Kasumi-1 (cell line): ENCODE results near the gene TTLL7.

Experiments
- DNase-seq, 2 experiments: peaks; one replicate each; lab custom pipeline; 2025; lab: John Stamatoyannopoulos, UW

TTLL7 gene, protein sequence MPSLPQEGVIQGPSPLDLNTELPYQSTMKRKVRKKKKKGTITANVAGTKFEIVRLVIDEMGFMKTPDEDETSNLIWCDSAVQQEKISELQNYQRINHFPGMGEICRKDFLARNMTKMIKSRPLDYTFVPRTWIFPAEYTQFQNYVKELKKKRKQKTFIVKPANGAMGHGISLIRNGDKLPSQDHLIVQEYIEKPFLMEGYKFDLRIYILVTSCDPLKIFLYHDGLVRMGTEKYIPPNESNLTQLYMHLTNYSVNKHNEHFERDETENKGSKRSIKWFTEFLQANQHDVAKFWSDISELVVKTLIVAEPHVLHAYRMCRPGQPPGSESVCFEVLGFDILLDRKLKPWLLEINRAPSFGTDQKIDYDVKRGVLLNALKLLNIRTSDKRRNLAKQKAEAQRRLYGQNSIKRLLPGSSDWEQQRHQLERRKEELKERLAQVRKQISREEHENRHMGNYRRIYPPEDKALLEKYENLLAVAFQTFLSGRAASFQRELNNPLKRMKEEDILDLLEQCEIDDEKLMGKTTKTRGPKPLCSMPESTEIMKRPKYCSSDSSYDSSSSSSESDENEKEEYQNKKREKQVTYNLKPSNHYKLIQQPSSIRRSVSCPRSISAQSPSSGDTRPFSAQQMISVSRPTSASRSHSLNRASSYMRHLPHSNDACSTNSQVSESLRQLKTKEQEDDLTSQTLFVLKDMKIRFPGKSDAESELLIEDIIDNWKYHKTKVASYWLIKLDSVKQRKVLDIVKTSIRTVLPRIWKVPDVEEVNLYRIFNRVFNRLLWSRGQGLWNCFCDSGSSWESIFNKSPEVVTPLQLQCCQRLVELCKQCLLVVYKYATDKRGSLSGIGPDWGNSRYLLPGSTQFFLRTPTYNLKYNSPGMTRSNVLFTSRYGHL

GRCh38 chr1:83998498-83999315 is at the start of gene TTLL7:
TSS of gene TTLL7 (minus strand) at chr1:83999132. CDS start at chr1:83952211, 46,921 bp downstream.
- DNase-seq, result peak; percentile 20 to 24

- DNase-seq, result no peak
Observed at GRCh38 chr1:84042461-84042860, 43.5 kb upstream of the TTLL7 start.

DNA sequence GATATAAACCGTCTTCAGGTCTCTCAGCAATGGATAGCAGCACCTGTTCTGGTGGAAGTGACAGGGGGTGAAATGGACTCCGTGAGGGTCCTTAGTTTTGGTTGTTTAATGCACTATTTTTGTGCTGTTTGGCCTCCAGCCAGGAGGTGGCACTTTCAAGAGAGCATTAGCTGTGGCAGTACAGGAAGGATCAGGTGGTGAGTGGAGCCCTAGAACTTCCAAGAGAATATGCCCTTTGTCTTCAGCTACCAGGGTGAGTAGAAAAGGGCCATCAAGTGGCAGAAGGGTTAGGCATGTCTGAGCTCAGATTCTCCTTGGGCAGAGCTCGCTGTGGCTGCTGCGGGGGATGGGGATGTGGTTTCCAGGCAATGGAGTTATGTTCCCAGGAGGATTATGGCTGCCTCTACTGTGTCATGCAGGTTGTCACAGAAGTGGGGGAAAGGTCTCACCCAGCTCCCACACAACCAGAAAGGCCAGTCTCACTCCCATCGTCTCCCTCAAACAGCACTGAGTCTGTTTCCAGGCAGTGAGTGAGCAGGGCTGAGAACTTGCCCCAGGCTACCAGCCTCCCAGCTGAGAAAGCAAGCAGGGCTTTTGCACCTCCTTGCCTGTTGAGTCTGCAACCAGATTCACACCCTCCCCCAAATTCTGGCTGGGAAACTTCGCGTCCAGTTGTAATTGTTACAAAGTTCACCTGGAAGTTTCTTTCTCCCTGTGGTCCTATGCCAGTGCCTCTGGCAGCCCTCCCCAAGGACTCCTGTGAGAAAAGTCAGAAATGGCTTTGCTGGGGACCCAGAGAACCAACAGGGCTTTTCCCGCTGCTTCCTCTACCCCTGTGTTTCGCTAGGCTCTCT is 39.1 kb upstream of the TTLL7 start:
- DNase-seq, result no peak

DNA sequence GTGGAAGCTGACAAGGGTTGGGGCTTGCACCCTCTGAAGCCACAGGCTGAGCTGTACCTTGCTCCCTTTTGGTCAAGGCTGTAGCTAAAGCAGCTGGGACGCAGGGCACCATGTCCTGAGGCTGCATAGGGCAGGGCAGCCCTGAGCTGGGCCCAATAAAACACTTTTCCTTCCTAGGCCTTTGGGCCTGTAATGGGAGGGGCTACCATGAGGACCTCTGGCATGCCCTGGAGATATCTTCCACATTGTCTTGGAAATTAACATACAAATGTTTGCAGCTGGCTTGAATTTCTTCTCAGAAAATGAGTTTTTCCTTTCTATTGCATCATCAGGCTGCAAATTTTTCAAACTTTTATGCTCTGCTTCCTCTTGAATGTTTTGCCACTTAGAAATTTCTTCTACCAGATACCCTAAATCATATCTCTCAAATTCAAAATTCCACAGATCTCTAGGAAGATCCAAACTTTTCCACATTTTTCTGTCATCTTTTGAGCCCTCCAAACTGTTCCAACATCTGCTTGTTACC is 32.9 kb upstream of the TTLL7 start:
- DNase-seq, result no peak

GRCh38 chr1:84027368-84027767 is 28.4 kb upstream of the TTLL7 start:
- DNase-seq, result no peak

DNA sequence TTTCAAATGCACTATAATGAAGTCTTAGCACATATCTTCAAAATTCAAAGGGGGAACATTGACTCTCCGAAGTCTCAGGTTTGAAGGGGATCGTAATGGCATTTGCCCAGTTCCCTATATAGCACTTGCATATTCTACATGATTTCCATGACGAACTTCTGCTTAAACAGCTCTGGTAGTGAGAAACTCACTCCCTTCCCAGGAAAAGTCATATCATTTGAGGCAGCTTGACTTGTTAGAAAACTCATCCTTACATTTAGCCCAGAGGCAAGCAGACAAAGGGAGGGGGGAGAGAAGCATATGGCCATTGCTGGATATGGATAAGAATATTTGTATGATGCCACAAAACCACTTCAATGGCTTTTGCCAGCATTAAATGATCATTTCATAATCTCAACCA is 27.0 kb upstream of the TTLL7 start:
- DNase-seq, result no peak

GRCh38 chr1:84021822-84022221 is 22.9 kb upstream of the TTLL7 start:
- DNase-seq, result no peak

DNA sequence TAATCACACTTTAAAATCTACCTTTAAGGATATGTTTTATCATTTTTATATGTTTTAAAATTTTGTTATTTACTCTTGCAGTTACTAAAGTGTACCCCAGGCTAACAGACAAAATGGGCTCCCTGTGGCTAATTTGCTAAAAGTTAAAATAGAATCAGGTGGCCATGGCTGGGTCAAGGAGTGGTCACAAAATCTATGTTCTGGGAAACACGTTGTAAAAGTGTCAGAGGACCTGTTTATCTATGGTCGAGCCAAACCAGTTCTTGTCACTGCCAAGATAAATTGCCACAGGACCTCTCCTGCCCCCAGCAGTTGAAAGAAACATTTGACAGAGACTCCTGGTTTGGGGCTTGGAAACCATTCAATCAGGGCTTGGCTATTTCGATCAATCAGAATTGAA is 21.2 kb upstream of the TTLL7 start:
- no peak for DNase-seq

GRCh38 chr1:84019217-84019616 is 20.3 kb upstream of the TTLL7 start:
- DNase-seq, result no peak

GRCh38 chr1:84013708-84014107 is 14.8 kb upstream of the TTLL7 start:
- no peak for DNase-seq

GRCh38 chr1:84012018-84012417 is 13.1 kb upstream of the TTLL7 start:
- no peak for DNase-seq

- no peak for DNase-seq
Observed at GRCh38 chr1:84010136-84010535, 11.2 kb upstream of the TTLL7 start.

DNA sequence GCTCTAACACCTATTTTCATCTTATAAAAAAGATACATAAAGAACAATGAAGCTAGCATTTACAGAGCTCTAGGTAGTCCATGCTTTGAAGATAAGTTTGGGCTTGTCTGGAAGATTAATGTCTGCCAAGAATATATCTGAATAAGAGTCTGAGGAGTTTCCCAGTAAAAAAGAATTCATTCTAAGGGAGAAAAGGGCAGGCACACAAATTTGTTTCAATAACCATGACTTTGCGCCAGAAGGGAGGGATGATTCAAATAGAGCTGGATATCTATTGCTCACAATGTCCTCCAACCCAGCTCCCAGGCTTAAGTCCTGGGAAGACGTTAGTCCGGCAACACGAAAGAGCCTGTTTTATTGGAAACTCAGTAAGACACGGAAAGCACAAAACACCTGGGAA is 9.7 kb upstream of the TTLL7 start:
- DNase-seq, result no peak

- no peak for DNase-seq
Observed at GRCh38 chr1:84006591-84006990, 7.7 kb upstream of the TTLL7 start.

- DNase-seq, result no peak
Observed at GRCh38 chr1:84001501-84001900, 2.6 kb upstream of the TTLL7 start.

- DNase-seq, result no peak
Observed at GRCh38 chr1:84000954-84001495, 2.1 kb upstream of the TTLL7 start.

- no peak for DNase-seq
Observed at GRCh38 chr1:84000196-84000885, 1.4 kb upstream of the TTLL7 start.

DNA sequence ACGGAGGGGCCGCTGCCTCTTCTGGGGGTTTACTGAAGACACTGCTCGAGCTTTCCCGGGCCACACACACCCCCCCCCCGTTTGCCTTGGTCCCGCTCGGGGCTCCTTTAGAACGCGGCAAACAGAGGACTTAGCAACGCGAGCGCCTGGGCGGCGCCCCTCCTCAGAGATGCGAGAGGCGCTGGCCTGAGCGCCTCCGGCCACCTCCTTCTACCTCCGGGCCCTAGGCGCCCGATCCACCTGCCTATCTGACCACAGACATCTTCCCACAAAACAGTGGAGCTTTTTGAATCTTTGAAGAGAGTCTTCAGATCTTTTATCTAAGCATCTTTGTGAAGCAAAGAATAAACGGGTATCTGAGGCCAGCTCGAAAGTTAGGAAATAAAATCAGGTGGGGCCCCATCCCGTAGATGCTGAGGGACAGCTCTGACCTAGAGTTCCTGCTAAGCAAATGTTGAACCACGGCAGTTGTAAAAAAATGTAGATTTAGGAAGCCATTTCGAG is 436 bp upstream of the TTLL7 start:
- peak; percentile 42 to 48 for DNase-seq

DNA sequence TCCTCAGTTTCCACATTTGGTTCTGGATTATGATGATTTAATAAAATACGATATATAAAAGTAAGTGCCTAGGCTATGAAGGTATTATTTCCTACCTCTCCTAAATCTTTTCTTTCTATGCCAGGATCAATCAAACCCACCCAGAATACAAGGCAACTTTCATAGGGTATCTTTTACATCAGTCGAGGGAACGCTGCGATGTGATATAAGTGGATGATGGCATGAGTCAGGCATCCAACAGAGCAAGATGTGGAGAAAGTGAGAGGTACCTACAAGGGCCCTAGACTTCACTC is 781 bp downstream of the TTLL7 start:
- DNase-seq, result no peak

DNA sequence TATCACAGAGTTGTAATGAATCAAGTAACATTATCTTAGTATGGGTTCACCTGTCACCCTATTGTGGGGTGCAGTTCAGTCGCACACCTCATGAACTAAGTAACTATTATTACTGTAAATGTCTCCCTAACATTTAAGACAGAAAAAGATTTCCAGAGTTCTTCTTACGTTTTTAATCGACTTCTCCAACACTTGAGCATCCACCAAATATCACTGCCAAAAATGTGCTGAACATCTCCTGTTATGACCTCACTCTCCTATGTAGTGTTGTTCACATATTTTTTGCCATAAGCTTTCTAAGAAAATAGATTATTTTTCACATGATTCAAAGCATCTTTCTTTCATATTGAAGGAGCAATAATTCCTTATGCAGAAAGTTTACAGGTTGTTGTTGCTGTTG is 1.3 kb downstream of the TTLL7 start:
- DNase-seq, result no peak
